Activated effector memory CD4-positive, alpha-beta T cell treated with Interleukin-2 at 50 U/mL for 16 hours (primary cell): ENCODE results near the gene DGKG.

ENCODE experiments used
- DNase-seq: peaks from one replicate; pipeline ENCODE4 v3.0.0-alpha.2; 2020

DGKG gene

GRCh38 chr3:186166491-186167288, 195.3 kb downstream of the DGKG start:
- no peak for DNase-seq

- DNase-seq, result no peak
Measured at GRCh38 chr3:186166036-186166435, 196.0 kb downstream of the DGKG start.

DNA sequence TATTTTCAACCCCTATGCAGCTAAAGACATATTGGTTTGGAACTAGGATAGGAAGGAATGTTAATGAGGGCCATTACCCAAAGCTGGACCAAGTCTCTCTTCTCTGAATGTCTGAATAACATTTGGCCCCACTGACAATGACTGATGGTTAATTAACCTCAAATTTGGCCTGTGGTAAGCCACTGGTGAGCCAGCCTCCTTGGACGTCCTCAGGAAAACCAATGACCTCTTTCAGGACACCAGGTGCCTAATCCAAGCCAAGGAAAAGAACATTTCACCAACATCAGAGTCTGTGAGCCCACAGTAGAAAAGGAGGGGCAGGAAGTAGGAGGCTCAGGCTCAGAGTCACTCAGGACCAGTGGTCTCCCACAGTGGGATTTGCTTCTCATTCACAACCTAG, 196.7 kb downstream of the DGKG start:
- DNase-seq, result no peak

GRCh38 chr3:186164696-186165095, 197.3 kb downstream of the DGKG start:
- DNase-seq, result no peak

- no peak for DNase-seq
Measured at GRCh38 chr3:186162221-186162620, 199.8 kb downstream of the DGKG start.

DNA sequence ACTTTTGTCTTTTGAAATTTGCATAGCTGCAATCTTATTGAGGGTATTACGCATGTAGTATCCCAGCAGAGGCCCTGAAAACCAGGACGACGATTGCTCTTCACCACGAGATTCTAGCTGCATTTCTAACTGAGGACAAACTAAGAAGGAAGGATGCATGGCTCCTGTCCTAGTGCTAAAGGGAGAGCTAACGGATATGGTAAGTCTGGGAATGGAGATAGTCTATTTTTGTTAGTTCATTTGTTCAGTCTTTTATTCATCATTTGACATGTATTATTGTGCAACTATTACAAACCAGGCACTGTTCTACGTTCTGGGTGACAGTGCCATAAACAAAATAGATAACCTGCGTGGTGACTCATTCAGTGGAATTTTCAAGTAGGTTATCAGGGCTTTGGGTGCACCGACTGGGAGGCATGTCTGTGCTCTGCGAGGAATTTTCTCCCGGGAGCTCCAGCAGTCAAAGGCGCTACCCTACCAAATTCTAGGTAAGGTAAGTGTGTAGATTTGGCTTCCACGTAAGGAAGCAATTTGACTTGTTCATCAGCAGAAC, 201.3 kb downstream of the DGKG start:
- DNase-seq, result no peak

- no peak for DNase-seq
Measured at GRCh38 chr3:186154641-186155040, 207.4 kb downstream of the DGKG start.

GRCh38 chr3:186152889-186153292, 209.1 kb downstream of the DGKG start:
- no peak for DNase-seq

DNA sequence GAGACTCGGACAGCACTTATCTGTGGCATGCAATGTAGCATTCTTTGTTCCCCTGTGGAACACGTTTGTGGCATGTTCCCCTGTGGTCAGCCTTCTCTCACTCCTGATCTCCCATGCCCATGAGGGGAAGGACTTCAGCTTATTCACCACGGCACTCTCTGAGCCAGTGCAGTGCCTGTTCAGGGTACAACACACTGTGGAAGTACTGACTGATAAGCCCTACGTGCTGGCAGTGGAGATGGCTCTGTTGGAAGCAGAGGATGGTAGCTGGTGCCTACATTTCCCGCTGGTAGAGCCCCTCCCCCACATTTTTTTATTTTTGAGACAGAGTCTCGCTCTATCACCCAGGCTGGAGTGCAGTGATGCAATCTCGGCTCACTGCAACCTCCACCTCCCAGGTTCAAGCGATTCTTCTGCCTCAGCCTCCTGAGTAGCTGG, 209.7 kb downstream of the DGKG start:
- DNase-seq, result no peak

GRCh38 chr3:186151077-186151971, 210.7 kb downstream of the DGKG start:
- DNase-seq, result no peak

- no peak for DNase-seq
Measured at GRCh38 chr3:186150041-186150830, 211.8 kb downstream of the DGKG start.

DNA sequence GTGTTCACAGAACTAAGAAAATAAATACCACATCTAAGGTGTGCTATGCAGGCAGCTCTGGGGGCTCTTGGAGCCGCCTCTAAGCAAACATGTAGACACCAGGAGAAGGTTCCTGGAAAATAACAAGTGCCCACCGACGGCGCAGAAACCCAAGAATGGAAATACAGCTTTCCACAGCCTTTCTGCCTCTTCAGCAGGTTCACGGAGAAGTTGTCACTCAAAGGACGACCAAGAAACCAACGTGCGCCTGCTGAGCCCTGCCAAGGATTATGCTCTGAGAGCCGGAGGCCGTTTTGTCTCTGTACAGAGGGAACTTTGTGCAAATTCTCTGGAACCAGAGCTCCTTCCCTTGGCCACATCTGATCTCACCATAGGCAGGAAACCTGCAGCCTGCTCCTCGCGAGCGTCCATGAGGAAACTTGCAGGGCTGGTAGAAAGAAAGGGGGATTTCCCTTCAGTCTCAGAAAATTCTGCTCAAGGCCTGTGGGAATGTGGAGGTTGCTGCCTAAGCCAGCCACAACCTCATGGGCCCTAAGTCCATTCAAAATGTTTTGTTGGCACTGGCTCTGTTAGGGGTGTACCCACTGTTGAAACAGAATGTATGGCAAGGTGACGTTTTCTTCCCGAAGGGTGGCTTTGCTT, 212.6 kb downstream of the DGKG start:
- no peak for DNase-seq

DNA sequence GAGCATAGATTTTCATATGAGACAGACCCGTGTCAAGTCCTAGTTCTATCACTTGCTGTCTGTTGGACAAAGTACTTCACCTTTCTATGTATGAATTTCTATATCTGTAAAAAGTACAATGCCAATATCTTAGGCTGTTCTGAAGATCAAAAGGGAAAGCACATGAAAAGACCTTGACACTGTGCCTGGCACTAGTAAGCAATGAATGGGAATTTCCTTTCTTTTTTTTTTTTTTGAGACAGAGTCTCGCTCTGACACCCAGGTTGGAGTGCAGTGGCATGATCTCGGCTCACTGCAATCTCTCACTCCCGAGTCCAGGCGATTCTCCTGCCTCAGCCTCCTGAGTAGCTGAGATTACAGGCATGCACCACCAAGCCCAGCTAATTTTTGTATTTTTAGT, 217.8 kb downstream of the DGKG start:
- no peak for DNase-seq

GRCh38 chr3:186143250-186143649, 218.8 kb downstream of the DGKG start:
- no peak for DNase-seq

DNA sequence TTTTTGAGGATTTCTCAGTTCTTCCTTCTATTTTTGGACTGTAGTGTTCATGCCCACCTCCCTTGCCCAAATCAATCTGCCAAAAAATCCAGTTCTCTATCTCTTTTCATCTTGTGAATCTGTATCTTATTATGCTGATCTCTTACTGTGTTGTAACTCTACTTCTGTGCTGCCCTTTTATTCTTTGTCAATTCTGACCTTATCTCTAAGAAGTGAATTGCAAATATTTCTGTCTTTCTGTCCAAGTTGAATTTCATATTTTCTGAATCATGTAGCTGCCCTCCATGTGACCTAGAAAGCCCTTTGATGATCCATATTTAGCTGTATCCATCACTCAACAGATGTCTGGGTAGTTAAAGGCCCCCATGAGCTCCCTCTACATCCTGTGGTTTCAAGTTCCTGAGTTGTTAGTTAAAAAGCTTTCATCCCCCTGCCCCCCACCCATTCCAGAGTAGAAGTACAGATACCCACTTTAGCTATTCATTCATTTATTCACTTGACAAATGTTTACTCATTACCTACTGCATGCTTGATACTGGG, 219.6 kb downstream of the DGKG start:
- no peak for DNase-seq

GRCh38 chr3:186141790-186142189, 220.2 kb downstream of the DGKG start:
- no peak for DNase-seq

- no peak for DNase-seq
Measured at GRCh38 chr3:186138272-186138981, 223.6 kb downstream of the DGKG start.

DNA sequence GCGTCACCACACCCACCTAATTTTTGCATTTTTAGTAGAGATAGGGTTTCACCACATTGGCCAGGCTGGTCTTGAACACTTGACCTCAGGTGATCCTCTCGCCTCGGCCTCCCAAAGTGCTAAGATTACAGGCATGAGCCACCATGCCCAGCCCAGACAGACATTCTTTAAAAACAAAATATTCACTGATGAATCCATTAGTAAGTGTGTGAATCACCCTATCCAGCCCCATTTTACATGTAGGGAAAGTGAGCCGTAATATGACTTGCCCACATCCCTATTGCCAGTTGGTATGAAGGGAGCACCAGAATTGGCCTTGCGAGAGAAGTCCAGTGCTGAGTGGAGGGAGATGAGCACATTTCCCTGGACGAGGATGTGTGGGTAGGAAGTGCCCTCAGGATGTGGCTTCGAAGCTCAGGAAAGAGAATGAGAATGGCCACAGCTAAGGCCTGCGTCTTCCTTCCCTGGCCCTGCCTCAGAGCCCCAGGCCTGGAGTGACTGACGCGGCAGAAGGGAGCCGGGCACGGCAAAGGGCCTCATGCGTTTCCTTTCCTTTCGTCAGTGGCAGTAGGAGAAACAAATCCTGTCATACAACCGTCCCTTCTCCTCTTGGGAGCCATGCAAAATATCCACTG, 224.9 kb downstream of the DGKG start:
- no peak for DNase-seq

GRCh38 chr3:186133980-186134379, 228.1 kb downstream of the DGKG start:
- DNase-seq, result no peak

- DNase-seq, result no peak
Measured at GRCh38 chr3:186132487-186132886, 229.5 kb downstream of the DGKG start.

DNA sequence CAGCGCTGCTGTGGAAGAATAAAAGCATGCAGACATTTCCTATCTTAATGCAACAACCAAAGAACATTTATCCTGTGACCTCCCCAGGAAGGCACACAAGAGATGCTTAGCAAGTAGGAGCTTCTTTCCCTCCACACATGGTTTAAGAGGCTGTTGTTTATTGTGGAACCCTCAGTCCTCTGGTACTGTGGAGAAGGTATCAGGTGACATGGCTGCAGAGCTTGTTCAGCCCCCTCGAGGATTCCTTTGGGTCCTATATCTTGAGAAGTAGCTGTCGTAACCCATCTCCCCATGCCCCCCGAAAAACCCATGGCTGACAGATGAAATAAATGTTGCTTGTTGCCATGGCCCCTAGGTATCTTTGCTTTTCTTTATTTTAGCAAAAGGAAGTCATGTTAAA, 232.8 kb downstream of the DGKG start:
- DNase-seq, result no peak
